ENCODE data around the gene ALKBH6.

ALKBH6 gene

DNA sequence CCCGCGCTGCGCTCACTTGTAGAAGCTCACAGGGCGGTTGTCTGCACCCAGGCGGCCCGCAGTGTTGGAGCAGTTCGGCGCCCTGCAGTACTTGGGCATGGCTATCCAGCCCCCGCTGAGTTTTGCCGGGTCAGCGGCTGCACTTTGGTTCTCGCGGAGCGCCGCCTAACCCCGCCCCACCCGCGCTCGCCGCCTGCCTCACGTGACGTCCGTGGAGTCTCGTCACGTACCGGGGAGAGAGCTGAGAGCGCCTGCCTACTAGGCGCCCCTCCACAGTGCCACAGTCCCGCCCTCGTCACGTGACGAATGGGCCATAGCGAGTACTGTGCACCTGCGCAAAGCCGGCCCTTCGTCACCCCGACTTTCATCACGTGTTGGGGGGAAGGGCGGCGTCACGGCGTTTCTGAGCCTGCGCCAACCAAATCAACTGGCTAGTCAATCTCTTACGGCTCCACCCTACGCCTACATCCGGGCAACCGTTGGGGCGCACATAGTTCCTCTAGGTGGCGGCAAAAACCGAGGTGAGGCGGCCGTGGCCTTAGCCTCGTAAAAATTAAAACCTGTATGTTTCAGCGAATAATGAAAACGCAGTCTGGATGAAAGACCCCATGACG lies 40.2 kb upstream of the ALKBH6 start, which contains the start of gene THAP8 (continued):
- no peak for TF ChIP-seq CSRNP3 (CRISPR knock-in tag; IDR thresholded peaks at IDR 0.05)
- TF ChIP-seq OSR1 (CRISPR knock-in tag; IDR thresholded peaks at IDR 0.05): no peak
- no peak for TF ChIP-seq CSDC2 (CRISPR knock-in tag; IDR thresholded peaks at IDR 0.05)
- no peak for TF ChIP-seq PPARA (CRISPR knock-in tag; IDR thresholded peaks at IDR 0.05; ENCODE audit: borderline replicate concordance)
- TF ChIP-seq ZC3H10 (CRISPR knock-in tag; IDR thresholded peaks at IDR 0.05): no peak

GRCh38 chr19:36051637-36052036 lies 37.6 kb upstream of the ALKBH6 start:
- no peak for ATAC-seq
- TF ChIP-seq ZC3H10 (CRISPR knock-in tag; IDR thresholded peaks at IDR 0.05) (no peak), PATZ1 (CRISPR knock-in tag; IDR thresholded peaks at IDR 0.05; ENCODE audit: borderline replicate concordance) (no peak), ARNTL (CRISPR knock-in tag; IDR thresholded peaks at IDR 0.05; ENCODE audit: borderline replicate concordance, low read depth) (no peak), RARB (CRISPR knock-in tag; IDR thresholded peaks at IDR 0.05) (no peak), OSR1 (CRISPR knock-in tag; IDR thresholded peaks at IDR 0.05) (no peak), ESRRG (CRISPR knock-in tag; IDR thresholded peaks at IDR 0.05) (no peak), TCF4 (CRISPR knock-in tag; IDR thresholded peaks at IDR 0.05; ENCODE audit: borderline replicate concordance) (no peak), ISL1 (CRISPR knock-in tag; IDR thresholded peaks at IDR 0.05) (no peak), ZNF70 (CRISPR knock-in tag; IDR thresholded peaks at IDR 0.05) (no peak), CREB5 (CRISPR knock-in tag; IDR thresholded peaks at IDR 0.05; ENCODE audit: low read depth) (no peak), ZNF8 (CRISPR knock-in tag; IDR thresholded peaks at IDR 0.05) (no peak), ZFP3 (CRISPR knock-in tag; IDR thresholded peaks at IDR 0.05) (no peak)
- TF ChIP-seq, protein P1, sequence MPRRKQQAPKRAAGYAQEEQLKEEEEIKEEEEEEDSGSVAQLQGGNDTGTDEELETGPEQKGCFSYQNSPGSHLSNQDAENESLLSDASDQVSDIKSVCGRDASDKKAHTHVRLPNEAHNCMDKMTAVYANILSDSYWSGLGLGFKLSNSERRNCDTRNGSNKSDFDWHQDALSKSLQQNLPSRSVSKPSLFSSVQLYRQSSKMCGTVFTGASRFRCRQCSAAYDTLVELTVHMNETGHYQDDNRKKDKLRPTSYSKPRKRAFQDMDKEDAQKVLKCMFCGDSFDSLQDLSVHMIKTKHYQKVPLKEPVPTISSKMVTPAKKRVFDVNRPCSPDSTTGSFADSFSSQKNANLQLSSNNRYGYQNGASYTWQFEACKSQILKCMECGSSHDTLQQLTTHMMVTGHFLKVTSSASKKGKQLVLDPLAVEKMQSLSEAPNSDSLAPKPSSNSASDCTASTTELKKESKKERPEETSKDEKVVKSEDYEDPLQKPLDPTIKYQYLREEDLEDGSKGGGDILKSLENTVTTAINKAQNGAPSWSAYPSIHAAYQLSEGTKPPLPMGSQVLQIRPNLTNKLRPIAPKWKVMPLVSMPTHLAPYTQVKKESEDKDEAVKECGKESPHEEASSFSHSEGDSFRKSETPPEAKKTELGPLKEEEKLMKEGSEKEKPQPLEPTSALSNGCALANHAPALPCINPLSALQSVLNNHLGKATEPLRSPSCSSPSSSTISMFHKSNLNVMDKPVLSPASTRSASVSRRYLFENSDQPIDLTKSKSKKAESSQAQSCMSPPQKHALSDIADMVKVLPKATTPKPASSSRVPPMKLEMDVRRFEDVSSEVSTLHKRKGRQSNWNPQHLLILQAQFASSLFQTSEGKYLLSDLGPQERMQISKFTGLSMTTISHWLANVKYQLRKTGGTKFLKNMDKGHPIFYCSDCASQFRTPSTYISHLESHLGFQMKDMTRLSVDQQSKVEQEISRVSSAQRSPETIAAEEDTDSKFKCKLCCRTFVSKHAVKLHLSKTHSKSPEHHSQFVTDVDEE (CRISPR knock-in tag; IDR thresholded peaks at IDR 0.05): no peak

GRCh38 chr19:36051236-36051635 lies 37.2 kb upstream of the ALKBH6 start:
- no peak for ATAC-seq
- TF ChIP-seq OSR1 (CRISPR knock-in tag; IDR thresholded peaks at IDR 0.05): no peak
- no peak for TF ChIP-seq ZNF70 (CRISPR knock-in tag; IDR thresholded peaks at IDR 0.05)
- no peak for TF ChIP-seq CREB5 (CRISPR knock-in tag; IDR thresholded peaks at IDR 0.05; ENCODE audit: low read depth)
- TF ChIP-seq ISL1 (CRISPR knock-in tag; IDR thresholded peaks at IDR 0.05): no peak
- TF ChIP-seq PATZ1 (CRISPR knock-in tag; IDR thresholded peaks at IDR 0.05; ENCODE audit: borderline replicate concordance): no peak
- TF ChIP-seq ZC3H10 (CRISPR knock-in tag; IDR thresholded peaks at IDR 0.05): no peak
- TF ChIP-seq BACH2 (CRISPR knock-in tag; IDR thresholded peaks at IDR 0.05; ENCODE audit: borderline replicate concordance): no peak
- no peak for TF ChIP-seq ZNF8 (CRISPR knock-in tag; IDR thresholded peaks at IDR 0.05)
- no peak for TF ChIP-seq SNAI2 (CRISPR knock-in tag; IDR thresholded peaks at IDR 0.05)
- TF ChIP-seq RARB (CRISPR knock-in tag; IDR thresholded peaks at IDR 0.05): no peak
- TF ChIP-seq ESRRG (CRISPR knock-in tag; IDR thresholded peaks at IDR 0.05): no peak
- no peak for TF ChIP-seq ARNTL (CRISPR knock-in tag; IDR thresholded peaks at IDR 0.05; ENCODE audit: borderline replicate concordance, low read depth)
- no peak for TF ChIP-seq TCF4 (CRISPR knock-in tag; IDR thresholded peaks at IDR 0.05; ENCODE audit: borderline replicate concordance)
- TF ChIP-seq ZFP30 (CRISPR knock-in tag; IDR thresholded peaks at IDR 0.05): no peak
- TF ChIP-seq, protein P1 (CRISPR knock-in tag; IDR thresholded peaks at IDR 0.05): no peak
- no peak for TF ChIP-seq TOX (CRISPR knock-in tag; IDR thresholded peaks at IDR 0.05; ENCODE audit: borderline replicate concordance)
- TF ChIP-seq CSRNP3 (CRISPR knock-in tag; IDR thresholded peaks at IDR 0.05): no peak

All from SK-N-SH treated with all-trans-retinoic acid at 6 μM for 48 hours (cell line).